IPS-18a (cell line): ENCODE data around the gene WAPL.

ENCODE experiments used
- H3K27ac ChIP-seq: one replicate; pipeline ENCODE4 v1.5.1; 2013; ENCODE audit warnings: low read length
- H3K27me3 ChIP-seq: one replicate; pipeline ENCODE4 v1.6.1; 2013; ENCODE audit warnings: mild to moderate bottlenecking, low read length; ENCODE audit not compliant: control insufficient read depth, insufficient read depth
- H3K36me3 ChIP-seq: one replicate; pipeline ENCODE4 v1.6.1; 2013; ENCODE audit warnings: low read depth, low read length; ENCODE audit not compliant: control insufficient read depth
- H3K4me1 ChIP-seq: one replicate; pipeline ENCODE4 v1.6.1; 2013; ENCODE audit warnings: low read depth, low read length; ENCODE audit not compliant: control insufficient read depth
- H3K4me3 ChIP-seq: one replicate; pipeline ENCODE4 v1.5.1; 2013; ENCODE audit warnings: low read length
- H3K9ac ChIP-seq: one replicate; pipeline ENCODE4 v1.6.1; 2013; ENCODE audit warnings: mild to moderate bottlenecking, low read length, moderate library complexity
- H3K9me3 ChIP-seq: one replicate; pipeline ENCODE4 v1.6.1; 2013; ENCODE audit warnings: low read depth, low read length; ENCODE audit not compliant: control insufficient read depth

The WAPL gene

GRCh38 chr10:86520871-86521677 lies 518 bp downstream of the WAPL start:
- Histone ChIP-seq H3K27me3 (no peaks in the 10 kb centered on the region), H3K4me3 (peak overlapping the region; percentile 94), H3K27ac (peak overlapping the region; percentile 6), H3K9me3 (no peaks in the 10 kb centered on the region), H3K36me3 (peaks cover 20% of the 10 kb centered on the region), H3K9ac (peak overlapping the region; percentile 83), H3K4me1 (peaks cover 15% of the 10 kb centered on the region)

DNA sequence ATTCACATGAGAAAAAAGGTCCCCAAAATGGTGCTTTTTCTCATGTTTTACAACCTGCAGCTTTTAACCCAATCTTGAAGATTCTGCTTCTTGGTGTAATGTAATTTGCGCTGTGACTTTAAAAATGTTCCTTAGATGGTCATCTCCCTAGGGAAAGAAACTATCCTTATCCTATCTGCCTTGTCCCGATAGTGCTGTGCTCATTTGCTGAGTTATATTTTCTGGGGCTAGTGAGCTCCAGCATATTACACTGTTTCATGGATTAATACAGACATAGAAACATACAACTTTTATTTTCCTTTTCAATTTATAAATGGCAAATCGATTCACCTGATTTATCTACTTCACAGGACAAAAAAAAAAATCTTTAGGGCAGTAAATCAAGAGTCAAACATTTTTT lies 2.8 kb downstream of the WAPL start:
- Histone ChIP-seq H3K27ac (no peak overlapping the region), H3K36me3 (peaks cover 35% of the 10 kb centered on the region), H3K9me3 (no peaks in the 10 kb centered on the region), H3K9ac (no peak overlapping the region), H3K27me3 (no peaks in the 10 kb centered on the region), H3K4me1 (peaks cover 14% of the 10 kb centered on the region), H3K4me3 (no peak overlapping the region)

DNA sequence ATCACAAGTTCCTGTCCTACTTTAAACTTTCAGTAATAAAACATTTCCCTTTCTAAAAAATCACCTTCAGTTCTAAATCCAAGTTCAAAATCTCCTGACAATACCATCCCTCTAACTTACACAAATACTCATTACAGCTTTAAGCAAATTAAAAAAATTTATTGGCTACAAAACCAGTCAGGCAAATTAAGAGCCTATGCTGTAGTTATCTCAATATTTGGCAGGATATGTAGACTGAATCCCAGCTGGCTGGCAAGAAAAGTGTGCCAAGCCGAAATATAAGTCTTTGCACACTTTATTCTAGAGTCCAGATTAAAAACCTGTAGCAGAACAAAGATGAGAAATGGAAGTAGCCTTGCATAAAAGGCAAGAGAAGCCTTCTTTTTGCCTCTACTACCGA lies 9.5 kb downstream of the WAPL start:
- H3K4me1 ChIP-seq = peaks cover 10% of the 10 kb centered on the region
- H3K27ac ChIP-seq = no peak overlapping the region
- H3K9me3 ChIP-seq = no peaks in the 10 kb centered on the region
- H3K27me3 ChIP-seq = no peaks in the 10 kb centered on the region
- H3K36me3 ChIP-seq = peaks cover 29% of the 10 kb centered on the region
- no peak overlapping the region for H3K9ac ChIP-seq
- H3K4me3 ChIP-seq = no peak overlapping the region

DNA sequence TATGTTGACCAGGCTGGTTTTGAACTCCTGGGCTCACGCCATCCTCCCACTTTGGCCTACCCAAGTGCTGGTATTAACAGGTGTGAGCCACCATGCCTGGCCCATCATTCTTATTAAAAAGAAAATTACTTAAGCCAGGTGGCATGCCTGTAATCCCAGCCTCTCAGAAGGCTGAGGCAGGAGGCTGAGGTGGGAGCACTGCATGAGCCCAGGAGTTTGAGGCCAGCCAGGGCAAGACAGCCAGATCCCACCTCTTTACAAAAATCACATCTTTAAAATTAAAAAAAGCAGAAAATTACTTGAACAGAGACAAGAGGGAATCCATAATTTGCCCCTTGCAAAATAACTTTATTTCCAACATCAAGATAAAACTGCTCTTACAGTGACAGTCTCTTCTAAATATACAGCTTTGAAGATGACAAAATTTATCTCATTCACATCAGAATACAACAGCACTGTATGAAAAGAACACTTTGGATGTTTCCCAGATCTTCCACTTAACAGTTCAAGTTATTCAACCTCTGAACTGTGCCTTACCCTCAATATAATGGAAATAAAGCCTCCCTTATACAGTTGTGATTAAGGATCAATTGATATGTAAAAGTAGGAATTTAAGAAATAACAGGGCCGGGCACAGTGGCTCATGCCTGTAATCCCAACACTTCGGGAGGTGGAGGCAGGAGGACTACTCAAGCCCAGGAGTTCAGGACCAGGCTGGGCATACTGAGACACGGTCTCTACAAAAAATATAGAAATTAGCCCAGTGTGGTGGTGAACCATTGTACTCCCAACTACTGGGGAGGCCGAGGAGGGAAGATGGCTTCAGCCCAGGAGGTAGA lies 10.3 kb downstream of the WAPL start:
- no peak overlapping the region for H3K9ac ChIP-seq
- H3K36me3 ChIP-seq = peaks cover 20% of the 10 kb centered on the region
- no peak overlapping the region for H3K4me3 ChIP-seq
- H3K4me1 ChIP-seq = peaks cover 10% of the 10 kb centered on the region
- H3K27ac ChIP-seq = no peak overlapping the region
- H3K27me3 ChIP-seq = no peaks in the 10 kb centered on the region
- H3K9me3 ChIP-seq = no peaks in the 10 kb centered on the region

DNA sequence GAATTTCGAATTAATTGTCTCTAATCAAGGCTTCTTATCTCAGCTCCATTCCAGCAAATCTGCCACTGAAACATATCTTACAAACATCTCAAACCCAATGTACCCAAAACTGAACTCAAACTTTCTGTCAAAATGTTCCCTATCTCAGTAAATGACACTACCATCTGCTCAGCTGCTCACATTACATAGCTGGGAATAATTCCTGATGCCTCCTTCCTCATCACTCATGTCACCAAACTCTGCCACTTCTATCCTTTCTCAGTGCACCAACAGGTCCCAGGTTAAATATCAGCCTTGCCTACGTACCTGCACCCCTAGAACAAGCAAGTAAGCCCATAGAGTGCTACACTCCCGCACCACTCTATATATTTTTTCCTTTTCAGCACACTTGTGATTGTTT lies 12.4 kb downstream of the WAPL start:
- Histone ChIP-seq H3K9ac (no peak overlapping the region), H3K9me3 (no peaks in the 10 kb centered on the region), H3K4me3 (no peak overlapping the region), H3K27me3 (no peaks in the 10 kb centered on the region), H3K4me1 (peaks cover 10% of the 10 kb centered on the region), H3K27ac (no peak overlapping the region), H3K36me3 (peaks cover 3% of the 10 kb centered on the region)

GRCh38 chr10:86508217-86508616 lies 13.4 kb downstream of the WAPL start:
- H3K27me3 ChIP-seq = no peaks in the 10 kb centered on the region
- H3K9ac ChIP-seq = no peak overlapping the region
- peaks cover 10% of the 10 kb centered on the region for H3K4me1 ChIP-seq
- H3K27ac ChIP-seq = no peak overlapping the region
- no peak overlapping the region for H3K4me3 ChIP-seq
- peaks cover 3% of the 10 kb centered on the region for H3K36me3 ChIP-seq
- no peaks in the 10 kb centered on the region for H3K9me3 ChIP-seq

DNA sequence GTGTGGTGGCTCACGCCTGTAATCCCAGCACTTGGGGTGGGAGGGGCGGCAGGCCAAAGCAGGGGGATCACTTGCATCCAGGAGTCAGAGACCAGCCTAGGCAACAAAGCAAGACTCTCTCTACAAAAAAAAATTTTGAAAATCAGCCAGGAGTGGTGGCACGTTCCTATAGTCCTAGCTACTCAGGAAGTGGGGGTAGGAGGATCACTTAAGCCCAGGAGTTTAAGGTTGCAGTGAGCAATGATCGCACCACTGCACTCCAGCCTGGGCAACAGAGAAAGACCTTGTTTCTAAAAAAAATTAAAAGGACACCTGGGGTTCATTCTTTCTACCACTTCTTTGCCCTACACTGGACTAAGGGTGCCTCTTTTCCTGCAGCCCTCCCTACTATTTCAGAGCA lies 15.1 kb downstream of the WAPL start:
- no peak overlapping the region for H3K9ac ChIP-seq
- no peak overlapping the region for H3K4me3 ChIP-seq
- H3K9me3 ChIP-seq = no peaks in the 10 kb centered on the region
- H3K36me3 ChIP-seq = peaks cover 6% of the 10 kb centered on the region
- H3K27me3 ChIP-seq = no peaks in the 10 kb centered on the region
- no peak overlapping the region for H3K27ac ChIP-seq
- peaks cover 3% of the 10 kb centered on the region for H3K4me1 ChIP-seq

DNA sequence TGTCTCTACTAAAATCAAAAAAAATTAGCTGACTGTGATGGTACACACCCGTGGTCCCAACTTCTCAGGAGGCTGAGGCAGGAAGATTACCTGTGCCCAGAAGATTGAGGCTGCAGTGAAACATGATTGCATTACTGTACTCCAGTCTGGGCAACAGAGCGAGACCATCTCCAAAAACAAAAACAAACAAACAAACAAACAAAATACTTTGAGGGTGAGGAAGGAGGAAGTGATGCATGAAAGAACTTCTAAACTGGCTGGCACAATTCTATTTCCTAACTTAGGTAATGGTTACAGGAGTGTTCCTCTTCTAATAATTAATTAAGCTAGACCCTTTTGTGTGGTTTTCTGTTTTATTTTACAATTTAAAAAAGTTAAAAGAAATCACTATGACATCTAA lies 15.5 kb downstream of the WAPL start:
- no peak overlapping the region for H3K27ac ChIP-seq
- no peak overlapping the region for H3K9ac ChIP-seq
- no peaks in the 10 kb centered on the region for H3K4me1 ChIP-seq

GRCh38 chr10:86504510-86504909 lies 17.1 kb downstream of the WAPL start:
- H3K9me3 ChIP-seq = no peaks in the 10 kb centered on the region

More for the DNA sequence above, 15.5 kb downstream of the WAPL start:
- peaks cover 6% of the 10 kb centered on the region for H3K36me3 ChIP-seq
- H3K9me3 ChIP-seq = no peaks in the 10 kb centered on the region
- no peak overlapping the region for H3K4me3 ChIP-seq
- H3K27me3 ChIP-seq = no peaks in the 10 kb centered on the region

DNA sequence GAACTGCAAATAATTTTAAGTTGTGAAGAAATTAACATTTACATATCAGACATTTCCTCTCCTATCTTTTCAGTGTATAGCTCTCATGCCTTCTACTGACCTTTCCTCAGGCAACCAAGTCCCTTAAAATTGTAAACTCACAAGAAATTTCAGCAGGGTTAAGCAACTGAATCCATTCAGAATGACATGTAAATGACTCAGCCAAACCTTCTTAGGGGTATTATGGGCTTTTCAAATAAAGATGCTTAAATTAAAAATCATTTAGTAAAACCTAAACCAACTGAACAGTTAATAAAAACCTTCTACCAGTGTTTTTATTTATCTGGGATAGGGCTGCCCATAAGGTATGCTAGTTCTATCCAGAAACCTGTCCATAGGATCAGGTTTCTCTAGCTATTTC lies 20.7 kb downstream of the WAPL start:
- H3K36me3 ChIP-seq = peaks cover 45% of the 10 kb centered on the region
- H3K27ac ChIP-seq = no peak overlapping the region
- H3K9ac ChIP-seq = no peak overlapping the region
- H3K27me3 ChIP-seq = no peaks in the 10 kb centered on the region
- H3K4me3 ChIP-seq = no peak overlapping the region
- H3K9me3 ChIP-seq = no peaks in the 10 kb centered on the region
- no peaks in the 10 kb centered on the region for H3K4me1 ChIP-seq

More at GRCh38 chr10:86504510-86504909, 17.1 kb downstream of the WAPL start:
- Histone ChIP-seq H3K4me1 (no peaks in the 10 kb centered on the region), H3K27me3 (no peaks in the 10 kb centered on the region), H3K9ac (no peak overlapping the region), H3K27ac (no peak overlapping the region), H3K36me3 (peaks cover 14% of the 10 kb centered on the region), H3K4me3 (no peak overlapping the region)

DNA sequence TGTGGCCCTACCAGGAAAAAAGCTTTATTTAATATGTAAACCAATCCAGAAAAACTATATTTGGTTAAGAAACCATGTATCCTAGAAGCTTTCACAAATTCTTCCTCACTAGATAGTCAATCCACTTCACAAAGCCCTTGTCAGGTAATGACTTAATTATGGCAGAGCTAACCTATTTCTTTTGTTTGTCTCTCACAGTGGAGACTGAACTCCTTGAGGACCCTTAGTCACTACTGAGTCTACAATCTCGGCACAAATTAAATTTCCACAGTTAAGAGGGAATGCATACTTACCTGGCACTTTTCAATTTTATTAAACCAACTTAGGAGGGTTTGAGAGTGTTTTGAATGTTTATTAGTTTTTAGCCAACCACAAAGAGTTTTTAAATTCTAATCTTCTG lies 23.0 kb downstream of the WAPL start:
- Histone ChIP-seq H3K9ac (no peak overlapping the region), H3K36me3 (peaks cover 57% of the 10 kb centered on the region), H3K9me3 (no peaks in the 10 kb centered on the region), H3K27ac (no peak overlapping the region), H3K27me3 (no peaks in the 10 kb centered on the region), H3K4me1 (no peaks in the 10 kb centered on the region), H3K4me3 (no peak overlapping the region)
